Panc1 (cell line): ENCODE measurements around the gene SDS. TPM values are rescaled to one million over a fixed set of nuclear protein-coding genes. Genes with fewer than 3 reads are reported as not detected.

Experiments
- ATAC-seq: fragments of 200-7000 bp; cut with Tn5 transposase; 2 replicates; pipeline ENCODE4 v1.9.1; 2020; ENCODE audit warnings: mild to moderate bottlenecking, moderate library complexity
- BruUV-seq: library from RNA; stranded (reverse); fragments of 400-500 nt; replicated peaks from 2 replicates; lab custom pipeline; 2021; lab: Mats Ljungman, UMichigan
- CTCF ChIA-PET: fragments of 300-600 bp; sonication (Branson Sonifier 250); formaldehyde crosslinking; loops from one replicate; lab custom pipeline; 2022; ENCODE audit warnings: antibody characterized with exemption; lab: Charles Lee
- POLR2A ChIA-PET: fragments of 300-600 bp; sonication (Branson Sonifier 250); formaldehyde crosslinking; loops from one replicate; lab custom pipeline; 2022; ENCODE audit warnings: antibody characterized with exemption; lab: Charles Lee
- DNase-seq: peaks from one replicate; pipeline ENCODE4 v3.0.0-alpha.2; 2010; ENCODE audit warnings: low read depth, low spot score
- H3K27ac ChIP-seq: 2 replicates; pipeline ENCODE4 v1.5.1; 2011; ENCODE audit warnings: mild to moderate bottlenecking, low read length, inconsistent platforms
- H3K27me3 ChIP-seq: fragments of 200-500 bp; sonication (Bioruptor generic); 2 replicates; pipeline ENCODE4 v1.6.0; 2014; ENCODE audit warnings: low read length, inconsistent platforms; ENCODE audit not compliant: control insufficient read depth, insufficient read depth
- H3K36me3 ChIP-seq: fragments of 200-500 bp; sonication (Bioruptor generic); 2 replicates; pipeline ENCODE4 v1.5.1; 2014; ENCODE audit warnings: inconsistent platforms, mild to moderate bottlenecking, low read length, moderate library complexity; ENCODE audit not compliant: control insufficient read depth, insufficient read depth
- H3K4me1 ChIP-seq: 2 replicates; pipeline ENCODE4 v1.5.1; 2011; ENCODE audit warnings: inconsistent platforms, mild to moderate bottlenecking, low read length, moderate library complexity; ENCODE audit not compliant: control insufficient read depth, insufficient read depth
- H3K4me3 ChIP-seq, 2 experiments: 2 replicates each; pipeline ENCODE4 v1.5.1; 2011 to 2012; ENCODE audit warnings: low read depth in 2 of 2, low read length in 2 of 2, mild to moderate bottlenecking in 2 of 2, inconsistent platforms in 1 of 2, moderate library complexity in 1 of 2
- H3K9me3 ChIP-seq: fragments of 200-500 bp; sonication (Bioruptor generic); 2 replicates; pipeline ENCODE4 v1.5.1; 2014; ENCODE audit warnings: low read depth, mild to moderate bottlenecking, inconsistent platforms, low read length, moderate library complexity; ENCODE audit not compliant: control insufficient read depth, insufficient read depth
- CTCF ChIP-seq: fragments of 450-650 bp; IDR thresholded peaks from 2 replicates; pipeline ENCODE4 v1.5.1; 2017; ENCODE audit warnings: mild to moderate bottlenecking
- POLR2AphosphoS5 ChIP-seq: IDR thresholded peaks from 2 replicates; pipeline ENCODE4 v1.6.1; 2012; ENCODE audit warnings: mild to moderate bottlenecking, low read depth, low read length, moderate library complexity
- REST ChIP-seq, 2 experiments: IDR thresholded peaks; 2 replicates each; pipeline ENCODE4 v1.6.1; 2011 to 2012; ENCODE audit warnings: low read depth in 2 of 2, control low read depth in 1 of 2, low read length in 1 of 2, mild to moderate bottlenecking in 1 of 2, moderate library complexity in 1 of 2; ENCODE audit not compliant: insufficient read depth in 1 of 2
- SIN3A ChIP-seq: IDR thresholded peaks from 2 replicates; pipeline ENCODE4 v1.6.1; 2012; ENCODE audit warnings: low read depth, mild to moderate bottlenecking, low read length, moderate library complexity, borderline replicate concordance; ENCODE audit not compliant: insufficient read depth
- TCF7L2 ChIP-seq: IDR thresholded peaks from 2 replicates; pipeline ENCODE4 v1.6.1; 2011; ENCODE audit warnings: mild to moderate bottlenecking, low read depth, low read length, inconsistent platforms
- in situ Hi-C: cut with HindIII; loops from 2 replicates; pipeline ENCODE4 v1.10.0; 2016; ENCODE audit warnings: low sequenced_read_pairs, low pct_unique_long_range_greater_than_20kb
- intact Hi-C: fragments of 100-400 bp; cut with micrococcal nuclease; formaldehyde crosslinking; loops from one replicate; pipeline ENCODE4 v1.10.0; 2022; ENCODE audit not compliant: unreplicated experiment
- total RNA-seq: library from RNA; stranded (reverse); gene quantifications from one replicate; pipeline ENCODE4 v1.2.1, GENCODE V29; 2021; ENCODE audit not compliant: unreplicated experiment

Gene SDS
- total RNA-seq, 1 experiment from 2014 or later = 0.15 TPM

GRCh38 chr12:113381220-113381619 is 22.5 kb downstream of the SDS start:
- intact Hi-C loops = no loop called here

GRCh38 chr12:113378291-113378690 is 25.4 kb downstream of the SDS start:
- BruUV-seq = no TSS peak
- POLR2A ChIA-PET = no interaction called here
- Histone ChIP-seq H3K9me3 (no peaks in the 10 kb centered on the region), H3K4me1 (no peaks in the 10 kb centered on the region), H3K27me3 (no peaks in the 10 kb centered on the region), H3K4me3 (no peak overlapping the region), H3K36me3 (no peaks in the 10 kb centered on the region), H3K27ac (no peak overlapping the region)
- intact Hi-C loops (no loop called here), in situ Hi-C loops (no loop called here)
- no peak for DNase-seq
- TF ChIP-seq CTCF = no peak
- no peak for TF ChIP-seq TCF7L2
- no peak for TF ChIP-seq REST (IDR thresholded peaks at IDR 0.05; ENCODE audit: insufficient read depth in 1 of 2, low read depth in 2 of 2, low read length in 1 of 2)
- TF ChIP-seq POLR2AphosphoS5 = no peak
- no peak for TF ChIP-seq SIN3A
- CTCF ChIA-PET = no interaction called here
- no peak for ATAC-seq

More at GRCh38 chr12:113381220-113381619, 22.5 kb downstream of the SDS start:
- no peak overlapping the region for H3K27ac ChIP-seq
- no peak overlapping the region for H3K4me3 ChIP-seq
- no peaks in the 10 kb centered on the region for H3K36me3 ChIP-seq
- ATAC-seq = no peak
- ChIA-PET CTCF (no interaction called here), POLR2A (no interaction called here)
- BruUV-seq = no TSS peak
- no peak for DNase-seq
- no peak for TF ChIP-seq SIN3A
- no peak for TF ChIP-seq POLR2AphosphoS5
- TF ChIP-seq REST (IDR thresholded peaks at IDR 0.05; ENCODE audit: insufficient read depth in 1 of 2, low read depth in 2 of 2, low read length in 1 of 2) = no peak
- no peak for TF ChIP-seq TCF7L2
- no peak for TF ChIP-seq CTCF
- H3K4me1 ChIP-seq = no peaks in the 10 kb centered on the region
- no peaks in the 10 kb centered on the region for H3K27me3 ChIP-seq
- H3K9me3 ChIP-seq = no peaks in the 10 kb centered on the region
- in situ Hi-C loops = no loop called here
